ENCODE results near the gene SMC1B. TPM values are rescaled to one million over a fixed set of nuclear protein-coding genes. Genes with fewer than 3 reads are reported as not detected.
"Not testable (repeated sequence)": the region's sequence is repeated elsewhere in the genome, so short reads cannot be mapped to it uniquely, and the experiment has no call there.

Gene SMC1B
- total RNA-seq, 1 donor from 2014 or later = not detected

DNA sequence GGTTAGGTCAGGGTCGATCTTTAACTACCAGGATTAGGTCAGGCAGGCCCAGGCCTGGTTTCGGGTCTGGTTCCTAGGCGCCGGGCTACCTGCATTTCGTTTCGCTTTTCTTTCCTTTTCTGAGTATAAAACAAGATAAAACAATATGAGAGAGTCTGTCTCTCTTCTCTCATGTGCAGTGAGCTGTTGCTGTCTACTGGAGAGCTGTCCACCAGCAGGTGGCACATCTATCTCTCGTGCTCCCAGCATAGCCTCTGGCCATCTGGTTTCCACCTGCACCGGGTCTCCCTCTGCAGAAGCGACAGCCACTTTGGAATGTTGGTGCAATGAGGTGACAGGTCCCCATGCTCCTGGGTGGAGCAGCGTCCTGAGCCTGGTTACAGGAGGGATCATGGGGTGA lies 27.7 kb upstream of the SMC1B start:
- Mint-ChIP-seq H3K4me3 (ENCODE audit: low read depth) (no peak overlapping the region), H3K4me1 (ENCODE audit: low read depth) (peaks cover 26% of the 10 kb centered on the region), H3K9me3 (ENCODE audit: low read depth) (no peaks in the 10 kb centered on the region), H3K27ac (peak overlapping the region; percentile 89), H3K27me3 (peaks cover 2% of the 10 kb centered on the region), H3K36me3 (ENCODE audit: insufficient read depth) (no peaks in the 10 kb centered on the region)
- TF ChIP-seq, protein P1, sequence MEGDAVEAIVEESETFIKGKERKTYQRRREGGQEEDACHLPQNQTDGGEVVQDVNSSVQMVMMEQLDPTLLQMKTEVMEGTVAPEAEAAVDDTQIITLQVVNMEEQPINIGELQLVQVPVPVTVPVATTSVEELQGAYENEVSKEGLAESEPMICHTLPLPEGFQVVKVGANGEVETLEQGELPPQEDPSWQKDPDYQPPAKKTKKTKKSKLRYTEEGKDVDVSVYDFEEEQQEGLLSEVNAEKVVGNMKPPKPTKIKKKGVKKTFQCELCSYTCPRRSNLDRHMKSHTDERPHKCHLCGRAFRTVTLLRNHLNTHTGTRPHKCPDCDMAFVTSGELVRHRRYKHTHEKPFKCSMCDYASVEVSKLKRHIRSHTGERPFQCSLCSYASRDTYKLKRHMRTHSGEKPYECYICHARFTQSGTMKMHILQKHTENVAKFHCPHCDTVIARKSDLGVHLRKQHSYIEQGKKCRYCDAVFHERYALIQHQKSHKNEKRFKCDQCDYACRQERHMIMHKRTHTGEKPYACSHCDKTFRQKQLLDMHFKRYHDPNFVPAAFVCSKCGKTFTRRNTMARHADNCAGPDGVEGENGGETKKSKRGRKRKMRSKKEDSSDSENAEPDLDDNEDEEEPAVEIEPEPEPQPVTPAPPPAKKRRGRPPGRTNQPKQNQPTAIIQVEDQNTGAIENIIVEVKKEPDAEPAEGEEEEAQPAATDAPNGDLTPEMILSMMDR (IDR thresholded peaks at IDR 0.05; ENCODE audit: unreplicated experiment) = peak; percentile 55
- DNase-seq (ENCODE audit: low spot score, unreplicated experiment) = peak; percentile 26

GRCh38 chr22:45440688-45441087 lies 27.3 kb upstream of the SMC1B start:
- H3K36me3 Mint-ChIP-seq (ENCODE audit: insufficient read depth); H3K4me3 Mint-ChIP-seq (ENCODE audit: low read depth); H3K9me3 Mint-ChIP-seq (ENCODE audit: low read depth); DNase-seq (ENCODE audit: low spot score, unreplicated experiment); H3K27me3 Mint-ChIP-seq: not testable (repeated sequence)
- Mint-ChIP-seq H3K27ac (peak overlapping the region; percentile 89), H3K4me1 (ENCODE audit: low read depth) (peaks cover 26% of the 10 kb centered on the region)

DNA sequence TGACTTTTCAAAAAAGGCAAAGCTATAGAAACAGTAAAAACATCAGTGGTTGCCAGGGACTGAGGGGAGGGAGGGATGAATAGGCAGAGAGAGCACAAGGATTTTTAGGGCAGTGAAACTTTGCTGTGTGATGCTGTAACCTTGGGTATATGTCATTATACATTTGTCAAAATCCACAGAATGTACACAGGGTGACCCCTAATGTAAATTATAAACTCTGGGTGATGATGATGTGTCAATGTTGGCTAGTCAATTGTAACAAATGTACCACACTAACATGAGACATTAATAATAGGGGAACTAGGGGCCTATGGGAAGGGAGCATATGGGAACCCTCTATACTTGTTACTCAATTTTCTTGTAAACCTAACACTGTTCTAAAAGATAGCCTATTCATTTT lies 24.9 kb upstream of the SMC1B start:
- Mint-ChIP-seq H3K27ac (no peak overlapping the region), H3K9me3 (ENCODE audit: low read depth) (no peaks in the 10 kb centered on the region), H3K4me1 (ENCODE audit: low read depth) (peaks cover 22% of the 10 kb centered on the region), H3K4me3 (ENCODE audit: low read depth) (no peak overlapping the region), H3K27me3 (no peaks in the 10 kb centered on the region), H3K36me3 (ENCODE audit: insufficient read depth) (no peaks in the 10 kb centered on the region)
- DNase-seq (ENCODE audit: low spot score, unreplicated experiment) = no peak
- TF ChIP-seq, protein P1 (IDR thresholded peaks at IDR 0.05; ENCODE audit: unreplicated experiment) = no peak

DNA sequence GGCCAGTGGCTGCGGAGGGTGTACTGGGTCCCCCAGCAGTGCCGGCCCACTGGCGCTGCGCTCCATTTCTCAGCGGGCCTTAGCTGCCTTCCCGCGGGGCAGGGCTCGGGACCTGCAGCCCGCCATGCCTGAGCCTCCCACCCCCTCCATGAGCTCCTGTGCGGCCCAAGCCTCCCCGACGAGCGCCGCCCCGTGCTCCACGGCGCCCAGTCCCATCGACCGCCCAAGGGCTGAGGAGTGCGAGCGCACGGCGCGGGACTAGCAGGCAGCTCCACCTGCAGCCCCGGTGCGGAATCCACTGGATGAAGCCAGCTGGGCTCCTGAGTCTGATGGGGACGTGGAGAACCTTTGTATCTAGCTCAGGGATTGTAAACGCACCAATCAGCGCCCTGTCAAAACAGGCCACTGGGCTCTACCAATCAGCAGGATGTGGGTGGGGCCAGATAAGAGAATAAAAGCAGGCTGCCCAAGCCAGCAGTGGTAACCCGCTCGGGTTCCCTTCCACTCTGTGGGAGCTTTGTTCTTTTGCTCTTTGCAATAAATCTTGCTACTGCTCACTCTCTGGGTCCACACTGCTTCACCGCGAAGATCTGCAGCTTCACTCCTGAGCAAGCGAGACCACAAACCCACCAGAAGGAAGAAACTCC lies 23.6 kb upstream of the SMC1B start:
- H3K27me3 Mint-ChIP-seq; H3K9me3 Mint-ChIP-seq (ENCODE audit: low read depth); DNase-seq (ENCODE audit: low spot score, unreplicated experiment); H3K4me3 Mint-ChIP-seq (ENCODE audit: low read depth); H3K27ac Mint-ChIP-seq; H3K36me3 Mint-ChIP-seq (ENCODE audit: insufficient read depth): not testable (repeated sequence)
- peaks cover 15% of the 10 kb centered on the region for H3K4me1 Mint-ChIP-seq (ENCODE audit: low read depth)

DNA sequence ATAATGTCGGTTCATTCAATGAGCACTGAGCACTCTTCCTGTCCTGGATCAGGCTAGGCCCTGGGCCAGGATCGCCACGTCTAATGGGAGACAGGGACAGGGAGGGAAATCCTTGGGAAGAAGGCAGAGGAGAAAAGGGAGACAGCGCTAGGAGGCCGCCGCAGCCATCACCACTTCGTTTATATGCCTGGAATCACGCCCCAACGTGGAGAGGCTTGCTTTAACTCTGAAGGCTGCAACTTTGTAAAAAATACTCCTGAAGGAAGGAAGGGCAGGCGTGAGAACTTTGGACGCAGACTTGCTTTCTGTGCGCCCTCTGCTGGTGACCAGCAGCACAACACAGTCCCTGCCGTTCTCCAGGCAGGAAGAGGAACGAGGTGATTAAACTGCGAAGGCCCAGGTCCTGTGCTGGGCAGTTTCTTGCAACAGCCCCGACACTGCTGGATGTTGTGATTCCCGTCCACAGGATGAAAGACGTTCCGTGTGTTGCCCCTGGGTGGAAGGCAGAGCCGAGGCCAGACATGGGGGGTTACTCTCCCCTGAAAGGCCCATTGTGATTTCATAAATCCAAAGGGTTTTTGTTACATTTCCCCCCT lies 22.2 kb upstream of the SMC1B start:
- H3K4me3 Mint-ChIP-seq (ENCODE audit: low read depth) = no peak overlapping the region
- peak overlapping the region; percentile 62 for H3K27ac Mint-ChIP-seq
- peaks cover 8% of the 10 kb centered on the region for H3K4me1 Mint-ChIP-seq (ENCODE audit: low read depth)
- no peaks in the 10 kb centered on the region for H3K9me3 Mint-ChIP-seq (ENCODE audit: low read depth)
- H3K27me3 Mint-ChIP-seq = no peaks in the 10 kb centered on the region
- DNase-seq (ENCODE audit: low spot score, unreplicated experiment) = peak; percentile 79
- TF ChIP-seq, protein P1 (IDR thresholded peaks at IDR 0.05; ENCODE audit: unreplicated experiment) = peak; percentile 96
- no peaks in the 10 kb centered on the region for H3K36me3 Mint-ChIP-seq (ENCODE audit: insufficient read depth)

DNA sequence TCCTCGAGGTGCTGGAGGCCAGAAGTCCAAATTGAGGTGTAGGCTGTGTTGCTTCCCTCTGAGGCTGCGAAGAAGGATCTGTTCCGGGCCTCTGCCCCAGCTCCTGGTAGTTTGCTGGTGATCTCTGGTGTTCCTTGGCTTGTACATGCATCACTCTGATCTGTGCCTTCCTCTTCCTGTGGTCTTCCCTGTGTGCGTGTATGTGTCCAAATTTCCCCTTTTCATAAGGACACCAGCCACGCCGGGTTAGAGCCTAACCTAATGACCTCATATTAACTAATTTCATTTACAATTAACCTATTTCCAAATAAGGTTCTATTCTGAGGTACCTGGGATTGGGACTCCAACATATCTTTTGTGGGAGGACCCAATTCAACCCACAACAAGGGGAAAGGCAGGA lies 21.6 kb upstream of the SMC1B start:
- DNase-seq (ENCODE audit: low spot score, unreplicated experiment) = no peak
- H3K36me3 Mint-ChIP-seq (ENCODE audit: insufficient read depth) = no peaks in the 10 kb centered on the region
- H3K4me1 Mint-ChIP-seq (ENCODE audit: low read depth) = peaks cover 4% of the 10 kb centered on the region
- TF ChIP-seq, protein P1 (IDR thresholded peaks at IDR 0.05; ENCODE audit: unreplicated experiment) = no peak
- H3K9me3 Mint-ChIP-seq (ENCODE audit: low read depth) = no peaks in the 10 kb centered on the region
- no peaks in the 10 kb centered on the region for H3K27me3 Mint-ChIP-seq
- no peak overlapping the region for H3K4me3 Mint-ChIP-seq (ENCODE audit: low read depth)
- H3K27ac Mint-ChIP-seq = no peak overlapping the region
